NCI-H2196 (cell line): Measurements from ENCODE around the gene TMCO6.

Experiments
- DNase-seq: peaks from one replicate; lab custom pipeline; 2025; ENCODE audit not compliant: unreplicated experiment; lab: John Stamatoyannopoulos, UW

The TMCO6 gene

DNA sequence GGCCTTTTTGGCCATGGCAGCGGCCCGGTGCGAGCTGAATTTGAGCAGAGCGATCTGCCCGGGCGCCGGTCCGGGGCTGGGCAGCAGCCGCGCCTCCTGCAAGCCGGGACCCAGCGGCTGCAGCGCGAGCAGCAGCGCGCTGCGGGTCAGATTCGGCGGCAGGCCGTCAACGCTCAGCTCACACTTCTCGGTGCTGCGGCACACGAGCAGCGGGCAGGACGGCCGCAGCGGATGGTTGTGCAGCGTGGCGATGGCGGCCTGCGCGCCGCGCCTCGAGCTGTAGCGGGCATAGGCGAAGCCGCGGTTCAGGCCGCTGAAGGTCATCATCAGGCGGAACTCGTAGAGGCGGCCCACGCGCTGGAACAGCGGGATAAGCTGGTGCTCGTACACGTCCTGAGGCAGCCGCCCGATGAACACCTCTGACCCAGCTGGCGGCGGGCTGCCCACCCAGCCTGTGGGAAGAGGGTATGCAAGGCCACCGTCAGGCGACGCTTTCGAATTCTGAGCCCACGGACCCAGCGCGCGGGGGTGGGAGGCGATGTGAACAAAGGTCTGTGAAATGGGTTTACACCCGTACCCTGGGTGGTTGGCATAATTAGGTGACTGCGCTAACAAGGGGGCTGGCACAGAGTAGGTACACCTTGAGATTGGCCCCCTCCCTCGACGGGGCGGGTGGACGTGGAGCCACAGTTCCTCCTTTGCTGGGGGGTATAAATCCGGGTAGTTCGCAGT, 33.4 kb downstream of the TMCO6 start:
- DNase-seq: peak; percentile 37

DNA sequence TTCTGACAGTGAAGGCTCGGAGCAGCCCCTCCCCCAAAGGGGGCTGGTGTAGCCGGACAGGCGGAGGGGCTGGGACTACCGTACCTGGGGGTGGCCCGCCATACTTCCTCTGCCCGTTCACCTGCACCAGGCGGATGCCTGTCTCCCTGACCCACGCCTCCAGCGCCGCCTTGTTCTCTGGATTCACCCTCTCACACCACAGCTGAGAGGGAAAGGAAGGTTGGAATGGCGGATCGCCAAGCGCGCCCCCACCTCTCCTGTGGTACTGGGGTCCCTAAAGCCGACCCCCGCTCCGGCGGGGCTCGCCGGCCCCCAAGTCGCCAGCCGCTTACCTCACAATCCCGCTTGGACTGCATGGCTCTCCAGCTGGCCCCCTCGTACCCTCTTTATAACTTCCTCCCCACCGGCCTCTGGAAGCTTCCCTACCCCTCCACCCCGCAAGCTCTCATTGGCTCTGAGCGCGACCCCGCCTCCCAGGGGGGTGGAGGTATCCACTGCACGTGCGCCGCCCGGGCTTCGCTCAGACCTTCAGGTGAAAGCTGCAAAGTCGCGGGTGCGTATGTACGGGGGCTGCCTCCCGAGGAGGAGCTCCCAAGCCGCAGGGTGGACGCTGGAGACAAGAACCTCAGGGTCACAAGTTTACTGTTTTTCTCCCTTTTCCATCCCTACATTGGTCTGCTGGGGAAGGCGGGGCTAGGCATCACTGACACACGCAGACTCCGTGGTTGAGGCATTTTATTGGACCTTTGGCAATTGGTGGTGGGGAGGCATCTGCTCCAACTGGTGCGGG, 34.1 kb downstream of the TMCO6 start, which contains the start of gene DND1:
TSS of gene DND1 (minus strand) at position 390 of the 790 bp plus-strand sequence. CDS start at position 356, 34 bp downstream.
- DNase-seq: no peak

DNA sequence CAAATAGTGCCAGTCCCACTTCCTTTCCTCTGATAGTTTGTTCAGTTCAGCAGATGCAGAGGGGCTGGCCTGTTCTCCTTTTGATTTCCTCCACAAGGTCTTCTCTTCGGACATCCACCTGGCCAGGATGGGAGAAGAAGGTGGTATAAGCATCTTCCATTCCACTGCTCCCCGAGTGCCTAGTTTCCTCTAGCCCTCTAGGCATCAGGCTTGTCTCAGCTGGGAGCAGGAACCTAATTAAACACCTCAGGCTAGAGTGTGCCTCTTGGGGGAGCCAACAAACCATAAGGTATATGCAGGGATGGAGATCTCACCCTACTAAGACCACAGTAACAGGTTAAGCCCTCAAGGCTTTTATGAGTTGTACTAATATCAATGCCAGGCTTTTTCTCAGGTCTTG, 35.0 kb downstream of the TMCO6 start:
- no peak for DNase-seq

DNA sequence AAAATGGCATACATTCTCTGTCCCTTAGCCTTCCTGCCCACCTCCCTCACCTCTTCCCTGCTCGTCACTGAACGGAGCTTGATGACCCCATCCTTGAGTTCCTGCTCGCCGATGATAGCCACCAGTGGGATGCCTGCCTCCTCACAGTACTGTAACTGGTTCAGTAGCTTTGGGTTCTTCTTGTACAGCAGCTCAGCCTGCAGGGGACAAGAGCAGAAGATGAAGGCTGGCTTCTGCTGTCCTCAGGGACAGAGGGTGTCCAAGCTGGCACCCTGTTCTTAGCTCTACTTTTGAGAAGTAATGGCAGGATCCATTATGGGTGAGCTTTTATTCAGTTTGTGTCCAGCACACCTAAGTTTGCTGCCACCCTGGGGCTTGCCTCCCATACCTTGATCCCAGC, 35.4 kb downstream of the TMCO6 start:
- DNase-seq: no peak

DNA sequence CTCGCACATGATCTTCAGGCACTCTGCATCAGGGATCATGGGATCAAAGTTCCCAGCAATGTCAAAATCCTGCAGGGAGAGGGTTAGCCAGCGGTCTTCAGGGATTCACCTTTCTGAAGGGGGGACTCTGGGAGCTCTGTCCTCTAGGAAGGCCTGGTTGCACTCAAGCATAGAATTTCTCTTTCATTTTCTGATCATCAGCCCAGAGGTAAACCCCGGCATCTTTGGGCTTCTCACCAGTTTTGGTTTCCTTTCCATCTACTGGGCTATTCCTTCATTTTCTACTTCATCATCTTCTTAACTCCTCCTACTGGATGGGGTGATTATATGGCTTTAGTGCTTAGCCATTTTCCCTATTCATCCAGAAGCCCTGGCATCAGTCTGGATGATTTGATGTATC, 38.7 kb downstream of the TMCO6 start:
- DNase-seq: no peak

DNA sequence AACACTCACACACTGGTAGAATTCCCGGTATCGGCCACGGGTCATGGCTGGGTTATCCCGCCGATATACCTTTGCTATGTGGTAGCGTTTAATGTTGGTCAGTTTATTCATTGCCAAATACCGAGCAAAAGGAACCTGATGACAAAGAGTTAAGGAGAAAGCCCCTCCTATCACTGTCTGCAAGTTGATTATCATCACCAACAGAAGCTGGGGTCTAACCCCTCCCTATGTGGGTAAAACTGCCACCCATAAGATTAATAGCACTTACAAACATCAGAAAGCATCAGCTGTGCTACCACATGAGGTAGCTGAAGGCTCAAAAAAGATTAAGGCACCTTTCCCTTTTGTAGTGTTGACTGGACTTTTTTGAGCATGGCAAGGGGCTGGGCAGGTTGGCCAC, 39.7 kb downstream of the TMCO6 start:
- no peak for DNase-seq

DNA sequence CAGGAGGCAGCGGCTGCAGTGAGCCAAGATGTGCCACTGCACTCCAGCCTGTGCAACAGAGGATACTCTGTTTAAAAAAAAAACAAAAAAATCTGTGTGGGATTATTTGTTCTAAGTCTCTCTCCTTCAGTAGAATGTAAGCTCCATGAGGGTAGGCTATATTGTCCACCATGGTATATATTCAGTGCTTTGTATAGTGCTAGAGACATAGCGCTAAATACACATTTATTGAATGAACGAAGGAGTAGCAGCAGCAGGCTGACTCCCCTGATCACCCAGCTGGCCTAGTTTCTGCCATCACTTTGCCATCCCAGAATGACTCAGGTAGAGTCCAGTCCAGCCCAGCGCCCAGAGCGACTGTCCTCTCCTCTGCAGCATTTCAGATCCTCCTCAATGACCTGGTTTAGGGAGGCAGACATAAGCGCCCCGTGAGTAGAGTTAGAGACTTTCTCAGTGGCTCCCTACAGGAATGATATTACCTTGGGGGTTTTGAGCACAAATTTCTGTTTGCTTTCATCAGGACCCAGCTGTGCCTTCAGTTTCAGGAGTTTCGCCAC, 51.2 kb downstream of the TMCO6 start:
- no peak for DNase-seq

DNA sequence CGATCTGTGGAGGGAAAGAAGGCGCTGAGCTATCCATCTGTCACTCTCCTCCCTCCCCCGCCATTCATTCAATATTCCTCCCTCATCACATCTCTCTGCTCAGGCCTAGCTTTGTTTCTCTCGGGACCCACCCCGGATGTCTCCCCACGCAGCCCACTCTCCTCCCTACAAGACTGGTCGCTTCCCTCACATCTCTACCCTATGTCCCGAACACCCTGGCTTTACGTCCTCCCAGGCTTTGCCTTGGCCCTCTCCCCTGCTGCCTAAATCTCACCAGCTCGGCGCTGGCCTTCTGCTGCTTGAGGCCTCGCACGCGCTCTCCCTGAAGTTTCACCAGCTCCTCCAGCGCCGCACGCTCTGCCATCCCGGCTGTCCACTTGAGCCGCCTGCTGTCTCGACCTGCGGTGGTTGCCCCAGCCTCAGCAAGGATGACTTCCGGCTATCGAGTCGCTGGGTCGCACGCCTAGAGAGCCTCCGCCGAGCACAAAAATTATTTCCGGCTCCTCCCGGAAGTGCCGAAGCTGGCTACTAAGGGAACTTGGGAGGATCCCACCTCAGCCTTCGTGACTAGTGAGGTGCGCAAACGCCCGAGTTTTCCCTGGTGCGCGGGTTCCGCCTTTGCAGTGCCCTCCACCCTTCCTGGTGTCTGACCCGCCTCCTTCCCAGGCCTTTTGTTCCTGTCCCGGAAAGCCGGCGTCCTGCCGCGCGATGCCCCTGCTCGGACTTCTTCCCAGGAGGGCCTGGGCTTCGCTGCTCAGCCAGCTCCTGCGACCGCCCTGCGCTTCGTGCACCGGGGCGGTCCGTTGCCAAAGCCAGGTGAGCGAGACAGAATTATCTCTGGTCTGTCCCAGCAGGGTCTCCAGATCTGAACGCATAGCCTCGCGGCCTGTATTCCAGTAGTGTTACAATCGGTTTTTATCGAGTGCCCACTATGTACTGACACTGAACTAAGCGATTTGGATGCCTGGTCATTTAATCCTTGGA, 52.0 kb downstream of the TMCO6 start, which contains the start of the genes HARS1 and HARS2:
TSS of gene HARS1 (minus strand) at position 430 of the 984 bp plus-strand sequence. CDS start at position 364, 66 bp downstream.
TSS of gene HARS2 (plus strand) at position 515 of the 984 bp plus-strand sequence. CDS start at position 709, 194 bp downstream.
- DNase-seq: peak; percentile 95

DNA sequence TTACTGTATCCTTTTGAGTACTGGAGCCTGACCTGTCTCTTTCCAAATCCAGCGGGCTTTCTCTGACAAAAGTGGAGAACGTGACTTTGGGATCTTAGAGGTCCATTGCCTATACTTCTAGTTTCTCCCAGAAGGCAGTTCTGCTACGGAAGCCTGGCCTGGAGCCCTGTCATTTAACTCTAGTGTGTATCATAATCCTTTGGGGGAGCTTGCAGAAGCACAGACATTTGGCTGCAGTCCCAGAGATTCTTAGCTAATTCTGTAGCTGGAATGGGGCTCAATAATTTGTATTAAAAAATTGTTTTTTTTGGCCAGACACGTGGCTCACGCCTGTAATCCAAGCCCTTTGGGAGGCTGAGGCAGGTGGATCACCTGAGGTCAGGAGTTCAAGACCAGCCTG, 55.0 kb downstream of the TMCO6 start:
- no peak for DNase-seq
